GM12878 (cell line): ENCODE results near the gene ADRA2B. TPM values are rescaled to one million over a fixed set of nuclear protein-coding genes. Genes with fewer than 3 reads are reported as not detected.
A peak's percentile ranks its signal among the peaks of the same experiment; 100 is the strongest.

Experiments used
- BHLHE40 ChIP-seq, 2 experiments: fragments of 450-650 bp in 1 of 2; IDR thresholded peaks; 2 replicates each; pipeline ENCODE4 v1.6.1; 2011 to 2017; ENCODE audit warnings: low read depth in 2 of 2, borderline replicate concordance in 1 of 2, improper control_type of control experiment in 1 of 2, low read length in 1 of 2, mild to moderate bottlenecking in 1 of 2
- CBX3 ChIP-seq: fragments of 200-600 bp; sonication (generic); IDR thresholded peaks from 2 replicates; pipeline ENCODE4 v1.6.1; 2016; ENCODE audit warnings: low read depth, borderline replicate concordance
- CREM ChIP-seq: IDR thresholded peaks from 2 replicates; pipeline ENCODE4 v1.6.1; 2014; ENCODE audit warnings: antibody characterized with exemption, low read depth
- FOS ChIP-seq: IDR thresholded peaks from 3 replicates; pipeline ENCODE4 v1.6.1; 2011; ENCODE audit warnings: borderline replicate concordance; ENCODE audit not compliant: insufficient read length; ENCODE audit errors: extremely low read depth
- HCFC1 ChIP-seq: fragments of 150-350 bp; IDR thresholded peaks from 2 replicates; pipeline ENCODE4 v1.6.1; 2014; ENCODE audit warnings: low read length
- IKZF1 ChIP-seq: fragments of 450-650 bp; conservative IDR thresholded peaks from 2 replicates; pipeline ENCODE4 v1.6.1; 2017; ENCODE audit warnings: antibody characterized with exemption, mild to moderate bottlenecking
- KLF5 ChIP-seq: fragments of 450-650 bp; IDR thresholded peaks from 2 replicates; pipeline ENCODE4 v1.6.1; 2014; ENCODE audit warnings: mild to moderate bottlenecking; ENCODE audit not compliant: partially characterized antibody
- NFYA ChIP-seq: IDR thresholded peaks from 2 replicates; pipeline ENCODE4 v1.6.1; 2011; ENCODE audit warnings: low read depth, mild to moderate bottlenecking, low read length, improper control_type of control experiment, borderline replicate concordance
- NFYB ChIP-seq: IDR thresholded peaks from 2 replicates; pipeline ENCODE4 v1.6.1; 2011; ENCODE audit warnings: low read depth, mild to moderate bottlenecking, low read length, improper control_type of control experiment, moderate library complexity; ENCODE audit not compliant: insufficient read depth
- PML ChIP-seq: IDR thresholded peaks from 2 replicates; pipeline ENCODE4 v1.6.1; 2012; ENCODE audit warnings: low read length, inconsistent platforms
- RCOR1 ChIP-seq: conservative IDR thresholded peaks from 2 replicates; pipeline ENCODE4 v1.6.1; 2012; ENCODE audit warnings: low read depth, low read length, improper control_type of control experiment
- SPI1 ChIP-seq: IDR thresholded peaks from 2 replicates; pipeline ENCODE4 v1.6.1; 2011; ENCODE audit warnings: low read depth, mild to moderate bottlenecking, low read length, moderate library complexity, borderline replicate concordance; ENCODE audit not compliant: insufficient read depth
- SREBF1 ChIP-seq: IDR thresholded peaks from 2 replicates; pipeline ENCODE4 v1.6.1; 2012; ENCODE audit warnings: mild to moderate bottlenecking, low read length
- SREBF2 ChIP-seq: IDR thresholded peaks from 2 replicates; pipeline ENCODE4 v1.6.1; 2012; ENCODE audit warnings: mild to moderate bottlenecking, low read length
- SUPT20H ChIP-seq: IDR thresholded peaks from 2 replicates; pipeline ENCODE4 v1.6.1; 2011; ENCODE audit warnings: low read depth, mild to moderate bottlenecking, low read length, moderate library complexity, borderline replicate concordance; ENCODE audit not compliant: control insufficient read depth
- TAF1 ChIP-seq: IDR thresholded peaks from 2 replicates; pipeline ENCODE4 v1.6.1; 2011; ENCODE audit warnings: mild to moderate bottlenecking, low read depth, low read length, borderline replicate concordance
- TCF7 ChIP-seq: IDR thresholded peaks from 2 replicates; pipeline ENCODE4 v1.6.1; 2014; ENCODE audit warnings: antibody characterized with exemption, borderline replicate concordance
- WRNIP1 ChIP-seq: IDR thresholded peaks from 2 replicates; pipeline ENCODE4 v1.6.1; 2011; ENCODE audit warnings: low read depth, low read length, improper control_type of control experiment, borderline replicate concordance
- ZNF384 ChIP-seq: IDR thresholded peaks from 2 replicates; pipeline ENCODE4 v1.6.1; 2012; ENCODE audit warnings: low read depth, mild to moderate bottlenecking, low read length, improper control_type of control experiment, borderline replicate concordance
- polyA plus RNA-seq, 11 experiments: library from polyadenylated mRNA; depleted of rRNA in 4 of 11; unstranded in 6 of 11; stranded (reverse) in 5 of 11; fragments of >200 nt; fragmentation: Nextera tagmentation in 4 of 11; fragmentation: Illumina TruSeq in 1 of 11; extraction: Ambion mirVana in 4 of 11; extraction: Trizol in 1 of 11; gene quantifications; 1 replicate in 1 of 11; 2 replicates in 10 of 11; pipeline versions ENCODE4 v1.2.1 to v1.2.3, GENCODE V29; 2011 to 2016; ENCODE audit warnings: inconsistent platforms in 2 of 11, missing spikeins in 2 of 11, low read depth in 1 of 11
- total RNA-seq, 4 experiments: library from RNA; depleted of rRNA in 3 of 4; stranded (reverse); fragments of >200 nt in 3 of 4; fragmentation: Illumina TruSeq in 1 of 4; extraction: Trizol in 1 of 4; gene quantifications; 2 replicates each; pipeline versions ENCODE4 v1.2.1 to v1.2.3, GENCODE V29; 2013 to 2021
- TF ChIP-seq, protein P1 (sequence below): fragments of 450-650 bp; IDR thresholded peaks from 2 replicates; pipeline ENCODE4 v1.6.1; 2017; ENCODE audit warnings: low read depth, mild to moderate bottlenecking, moderate library complexity
- TF ChIP-seq, protein P2 (sequence below): IDR thresholded peaks from 2 replicates; pipeline ENCODE4 v1.6.1; 2012; ENCODE audit warnings: low read depth, low read length, improper control_type of control experiment
- TF ChIP-seq, protein P3 (sequence below): IDR thresholded peaks from 2 replicates; pipeline ENCODE4 v1.6.1; 2011; ENCODE audit warnings: low read depth, low read length, improper control_type of control experiment, borderline replicate concordance
- TF ChIP-seq, protein P4 (sequence below): fragments of 450-650 bp; IDR thresholded peaks from 2 replicates; pipeline ENCODE4 v1.6.1; 2017; ENCODE audit warnings: mild to moderate bottlenecking
- TF ChIP-seq, protein P5 (sequence below): fragments of 450-650 bp; IDR thresholded peaks from 2 replicates; pipeline ENCODE4 v1.6.1; 2017; ENCODE audit warnings: mild to moderate bottlenecking, low read depth, inconsistent platforms; ENCODE audit not compliant: poor library complexity, severe bottlenecking

Gene ADRA2B
- total and polyA plus RNA-seq, 10 of the 15 experiments (the other 5 are each of a cell fraction or from before 2014, with no cell fraction given) = 0.01 to 0.10 (median 0.04) TPM; not detected in 6

DNA sequence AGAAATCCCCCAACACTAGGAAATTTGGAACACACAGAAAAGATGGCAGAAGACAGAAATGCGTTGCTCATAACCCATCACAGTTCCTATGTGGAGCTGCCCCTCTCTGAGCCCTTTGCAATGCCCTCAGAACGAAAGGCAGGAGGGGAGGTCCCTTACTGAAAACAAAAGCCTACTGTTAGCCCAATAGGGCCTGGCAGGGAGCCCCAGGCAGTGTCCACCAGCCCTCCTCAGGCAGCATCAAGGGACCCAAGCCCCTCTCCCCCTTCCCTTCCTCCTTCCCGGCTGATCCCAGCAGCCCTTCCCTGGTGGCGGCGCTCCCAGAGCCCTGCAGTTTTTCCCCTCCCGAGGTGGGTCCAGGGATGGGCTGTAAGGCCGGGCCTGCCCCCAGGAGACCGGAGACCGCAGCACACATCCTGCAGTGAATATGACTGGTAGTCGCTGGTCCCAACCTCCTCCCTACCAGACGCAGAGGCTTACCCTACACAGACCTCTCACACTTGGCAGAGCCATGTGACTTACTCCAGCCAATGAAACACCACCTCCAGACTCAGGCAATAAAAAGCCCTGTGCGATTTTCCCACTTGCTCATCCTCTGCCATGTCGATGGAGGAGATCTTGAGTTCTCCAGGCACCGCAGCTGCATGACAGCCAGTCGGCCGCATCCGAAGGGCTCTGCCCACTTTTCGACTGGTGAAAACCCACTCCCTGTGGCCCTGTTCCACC, 48.3 kb upstream of the ADRA2B start (continued):
- TF ChIP-seq, protein P1, sequence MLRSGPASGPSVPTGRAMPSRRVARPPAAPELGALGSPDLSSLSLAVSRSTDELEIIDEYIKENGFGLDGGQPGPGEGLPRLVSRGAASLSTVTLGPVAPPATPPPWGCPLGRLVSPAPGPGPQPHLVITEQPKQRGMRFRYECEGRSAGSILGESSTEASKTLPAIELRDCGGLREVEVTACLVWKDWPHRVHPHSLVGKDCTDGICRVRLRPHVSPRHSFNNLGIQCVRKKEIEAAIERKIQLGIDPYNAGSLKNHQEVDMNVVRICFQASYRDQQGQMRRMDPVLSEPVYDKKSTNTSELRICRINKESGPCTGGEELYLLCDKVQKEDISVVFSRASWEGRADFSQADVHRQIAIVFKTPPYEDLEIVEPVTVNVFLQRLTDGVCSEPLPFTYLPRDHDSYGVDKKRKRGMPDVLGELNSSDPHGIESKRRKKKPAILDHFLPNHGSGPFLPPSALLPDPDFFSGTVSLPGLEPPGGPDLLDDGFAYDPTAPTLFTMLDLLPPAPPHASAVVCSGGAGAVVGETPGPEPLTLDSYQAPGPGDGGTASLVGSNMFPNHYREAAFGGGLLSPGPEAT = peak; percentile 85
- TF ChIP-seq CBX3 = no peak
- no peak for TF ChIP-seq WRNIP1
- TF ChIP-seq, protein P2, sequence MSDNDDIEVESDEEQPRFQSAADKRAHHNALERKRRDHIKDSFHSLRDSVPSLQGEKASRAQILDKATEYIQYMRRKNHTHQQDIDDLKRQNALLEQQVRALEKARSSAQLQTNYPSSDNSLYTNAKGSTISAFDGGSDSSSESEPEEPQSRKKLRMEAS = peak; percentile 72; the same call in 1 of the 2 replicates
- TF ChIP-seq IKZF1 = peak; percentile 96
- TF ChIP-seq ZNF384 = no peak
- peak; percentile 41; the same call in 1 of the 2 replicates for TF ChIP-seq TAF1
- no peak for TF ChIP-seq PML
- TF ChIP-seq NFYA = no peak
- TF ChIP-seq NFYB = peak; percentile 83
- no peak for TF ChIP-seq KLF5
- peak in 1 of 2 experiments; percentile 78; a peak in 2 of 4 replicates for TF ChIP-seq BHLHE40 (IDR thresholded peaks at IDR 0.05; ENCODE audit: borderline replicate concordance in 1 of 2, low read depth in 2 of 2, low read length in 1 of 2)
- no peak for TF ChIP-seq SUPT20H
- no peak for TF ChIP-seq TCF7
- TF ChIP-seq SREBF1 = no peak
- TF ChIP-seq, protein P3, sequence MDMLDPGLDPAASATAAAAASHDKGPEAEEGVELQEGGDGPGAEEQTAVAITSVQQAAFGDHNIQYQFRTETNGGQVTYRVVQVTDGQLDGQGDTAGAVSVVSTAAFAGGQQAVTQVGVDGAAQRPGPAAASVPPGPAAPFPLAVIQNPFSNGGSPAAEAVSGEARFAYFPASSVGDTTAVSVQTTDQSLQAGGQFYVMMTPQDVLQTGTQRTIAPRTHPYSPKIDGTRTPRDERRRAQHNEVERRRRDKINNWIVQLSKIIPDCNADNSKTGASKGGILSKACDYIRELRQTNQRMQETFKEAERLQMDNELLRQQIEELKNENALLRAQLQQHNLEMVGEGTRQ = peak; percentile 88
- TF ChIP-seq FOS = peak; percentile 13
- TF ChIP-seq SREBF2 = no peak
- peak; percentile 35; the same call in 1 of the 2 replicates for TF ChIP-seq CREM
- TF ChIP-seq, protein P4, sequence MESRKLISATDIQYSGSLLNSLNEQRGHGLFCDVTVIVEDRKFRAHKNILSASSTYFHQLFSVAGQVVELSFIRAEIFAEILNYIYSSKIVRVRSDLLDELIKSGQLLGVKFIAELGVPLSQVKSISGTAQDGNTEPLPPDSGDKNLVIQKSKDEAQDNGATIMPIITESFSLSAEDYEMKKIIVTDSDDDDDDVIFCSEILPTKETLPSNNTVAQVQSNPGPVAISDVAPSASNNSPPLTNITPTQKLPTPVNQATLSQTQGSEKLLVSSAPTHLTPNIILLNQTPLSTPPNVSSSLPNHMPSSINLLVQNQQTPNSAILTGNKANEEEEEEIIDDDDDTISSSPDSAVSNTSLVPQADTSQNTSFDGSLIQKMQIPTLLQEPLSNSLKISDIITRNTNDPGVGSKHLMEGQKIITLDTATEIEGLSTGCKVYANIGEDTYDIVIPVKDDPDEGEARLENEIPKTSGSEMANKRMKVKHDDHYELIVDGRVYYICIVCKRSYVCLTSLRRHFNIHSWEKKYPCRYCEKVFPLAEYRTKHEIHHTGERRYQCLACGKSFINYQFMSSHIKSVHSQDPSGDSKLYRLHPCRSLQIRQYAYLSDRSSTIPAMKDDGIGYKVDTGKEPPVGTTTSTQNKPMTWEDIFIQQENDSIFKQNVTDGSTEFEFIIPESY = no peak
- no peak for TF ChIP-seq RCOR1
- TF ChIP-seq, protein P5, sequence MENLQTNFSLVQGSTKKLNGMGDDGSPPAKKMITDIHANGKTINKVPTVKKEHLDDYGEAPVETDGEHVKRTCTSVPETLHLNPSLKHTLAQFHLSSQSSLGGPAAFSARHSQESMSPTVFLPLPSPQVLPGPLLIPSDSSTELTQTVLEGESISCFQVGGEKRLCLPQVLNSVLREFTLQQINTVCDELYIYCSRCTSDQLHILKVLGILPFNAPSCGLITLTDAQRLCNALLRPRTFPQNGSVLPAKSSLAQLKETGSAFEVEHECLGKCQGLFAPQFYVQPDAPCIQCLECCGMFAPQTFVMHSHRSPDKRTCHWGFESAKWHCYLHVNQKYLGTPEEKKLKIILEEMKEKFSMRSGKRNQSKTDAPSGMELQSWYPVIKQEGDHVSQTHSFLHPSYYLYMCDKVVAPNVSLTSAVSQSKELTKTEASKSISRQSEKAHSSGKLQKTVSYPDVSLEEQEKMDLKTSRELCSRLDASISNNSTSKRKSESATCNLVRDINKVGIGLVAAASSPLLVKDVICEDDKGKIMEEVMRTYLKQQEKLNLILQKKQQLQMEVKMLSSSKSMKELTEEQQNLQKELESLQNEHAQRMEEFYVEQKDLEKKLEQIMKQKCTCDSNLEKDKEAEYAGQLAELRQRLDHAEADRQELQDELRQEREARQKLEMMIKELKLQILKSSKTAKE = peak; percentile 33
- no peak for TF ChIP-seq SPI1
- no peak for TF ChIP-seq HCFC1
